HG02642 (cell line): ENCODE data around the gene MAB21L2.

Experiments
- ATAC-seq: cut with Tn5 transposase; IDR thresholded peaks from one replicate; pipeline ENCODE4 v1.9.1; 2021; ENCODE audit warnings: mild to moderate bottlenecking; ENCODE audit not compliant: unreplicated experiment, poor library complexity

The MAB21L2 gene

DNA sequence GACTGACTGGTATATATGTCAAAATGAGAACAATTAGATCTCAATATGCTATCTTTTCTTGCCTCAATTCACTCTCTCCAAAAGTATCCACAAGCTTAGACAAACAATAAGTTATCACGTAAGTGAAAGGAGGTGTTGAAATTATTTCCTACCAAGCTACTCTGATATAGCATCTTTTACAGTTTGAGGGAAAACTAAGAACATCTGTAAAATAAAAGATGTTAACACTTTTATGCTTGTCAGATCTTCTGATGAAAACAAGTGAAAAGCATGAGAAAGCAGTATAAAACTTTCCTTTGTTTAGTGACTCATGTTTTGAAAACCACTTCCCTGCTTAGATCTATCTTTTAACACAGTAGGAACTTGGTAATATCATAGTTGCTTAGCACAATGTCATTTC is 8.4 kb upstream of the MAB21L2 start:
- ATAC-seq, result no peak

DNA sequence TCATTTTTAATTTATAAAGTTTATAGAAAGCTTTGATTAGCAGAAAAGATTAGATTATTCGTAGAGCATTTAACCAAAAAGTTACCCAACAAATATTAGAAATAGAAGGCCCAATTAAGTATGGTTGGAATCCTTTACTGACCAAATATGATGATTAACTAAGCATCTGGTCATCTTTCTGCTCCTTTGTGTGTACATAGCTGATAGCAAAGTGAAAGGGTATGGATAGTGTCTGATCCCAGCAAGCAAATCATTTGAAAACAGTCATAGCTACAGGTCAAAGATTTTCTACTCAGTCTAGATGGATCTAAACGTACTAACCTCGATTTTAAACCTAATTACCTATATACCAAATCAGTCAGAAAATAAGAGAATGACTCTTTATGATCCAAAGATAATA is 7.3 kb upstream of the MAB21L2 start:
- no peak for ATAC-seq

DNA sequence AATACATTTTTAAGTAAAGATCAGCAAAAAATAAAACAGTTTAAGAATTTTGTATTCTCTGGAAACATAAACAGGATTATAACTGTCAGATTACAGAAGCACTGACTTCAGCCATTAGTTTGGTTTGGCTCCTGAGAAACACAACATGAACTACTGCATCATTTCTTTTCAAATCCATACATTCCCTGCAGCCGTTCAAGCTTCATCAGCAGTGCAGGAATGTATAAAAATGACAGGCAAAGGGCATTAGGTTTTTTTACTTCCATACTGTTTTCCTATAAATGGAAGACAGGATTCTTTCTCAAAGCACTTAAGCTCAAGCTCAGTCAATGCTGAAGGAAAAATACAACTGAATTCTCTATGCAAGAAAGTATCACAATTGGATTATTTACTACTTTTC is 4.2 kb upstream of the MAB21L2 start:
- no peak for ATAC-seq

DNA sequence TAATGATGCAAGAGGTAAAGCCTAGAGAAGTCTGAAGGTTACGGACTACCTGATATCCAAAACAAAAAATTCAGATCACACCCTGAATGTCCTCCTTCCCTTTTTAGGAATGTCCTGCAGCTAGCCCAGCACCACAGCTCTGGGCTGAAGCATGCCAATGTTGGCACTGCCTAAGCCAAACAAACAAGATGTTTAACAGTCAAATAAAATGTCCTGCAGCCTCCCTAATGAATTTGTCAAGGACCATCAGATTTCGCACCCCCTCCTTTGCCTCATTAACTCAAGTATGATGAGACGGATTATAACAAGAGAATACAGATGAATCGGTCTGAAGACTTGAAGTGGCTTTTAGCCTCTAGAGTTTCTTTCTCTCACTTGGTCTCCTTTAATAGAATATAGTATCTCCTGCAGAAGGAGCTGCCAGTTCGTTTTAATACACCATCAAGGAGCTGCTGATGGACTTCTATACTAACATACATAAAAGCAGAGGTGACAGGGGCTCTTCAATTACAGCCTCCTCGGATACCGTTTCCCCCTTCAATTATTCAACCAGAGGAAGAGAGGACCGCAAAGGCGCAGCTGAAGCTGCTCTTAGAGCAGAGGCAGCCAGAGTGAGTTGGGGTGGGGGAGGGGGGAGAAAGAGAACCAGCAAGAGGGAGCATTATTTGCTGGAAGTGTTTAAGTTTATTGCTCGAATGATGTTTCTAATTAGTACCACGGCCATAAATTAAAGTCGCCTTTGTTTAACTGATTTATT is 3.0 kb upstream of the MAB21L2 start:
- ATAC-seq, result no peak

DNA sequence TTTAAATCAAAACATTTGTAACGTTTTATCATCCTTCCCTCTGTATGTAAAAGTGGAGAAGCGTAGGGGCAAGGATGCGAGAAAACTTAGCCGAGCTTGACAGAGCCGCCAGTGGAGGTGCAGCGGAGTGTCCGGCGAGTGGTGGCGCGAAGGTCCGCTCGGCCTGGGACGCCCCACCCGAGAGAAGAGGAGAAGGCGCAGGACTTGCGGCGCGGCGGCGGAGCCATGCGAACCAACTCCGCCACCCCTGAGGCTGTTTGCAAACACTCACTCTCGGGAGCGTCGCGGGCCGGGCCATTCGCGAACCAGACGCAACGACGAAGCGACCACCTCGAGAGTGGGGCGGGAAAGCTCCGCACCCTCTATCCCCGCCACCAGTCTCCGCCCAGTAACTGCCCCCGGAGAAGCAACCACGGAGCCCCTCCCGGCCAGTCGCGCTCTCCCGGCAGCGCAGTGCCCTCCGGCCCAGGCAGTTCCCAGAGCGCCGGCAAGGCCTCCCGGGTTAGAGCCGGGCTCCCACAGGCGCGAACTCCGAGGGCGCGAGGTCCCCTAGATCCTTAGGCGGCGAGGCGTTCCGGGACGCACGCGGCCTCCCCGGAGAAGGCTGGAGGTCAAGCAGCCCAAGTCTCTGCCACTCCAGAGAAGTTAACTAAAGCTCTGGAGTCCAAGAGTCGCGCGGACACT is 2.3 kb upstream of the MAB21L2 start:
- no peak for ATAC-seq

DNA sequence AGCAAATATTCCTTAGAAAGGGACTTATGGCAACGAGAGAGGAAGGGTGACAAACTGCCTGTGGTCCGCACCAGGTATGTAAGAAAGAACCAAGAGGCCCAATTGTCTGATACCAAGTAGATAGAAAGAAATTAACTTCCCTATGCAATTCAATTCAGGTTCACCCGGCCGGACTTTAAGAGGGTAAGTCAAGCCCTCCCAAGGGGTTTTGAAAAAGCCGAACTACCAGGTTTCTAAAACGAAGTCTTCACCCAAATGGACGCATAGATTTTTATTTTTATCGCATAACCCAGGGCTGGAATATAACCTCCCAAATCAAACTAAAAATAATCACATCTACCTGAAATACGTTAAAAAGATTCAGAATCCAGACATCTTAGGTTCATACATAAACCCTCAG is 1.6 kb upstream of the MAB21L2 start:
- ATAC-seq, result no peak

DNA sequence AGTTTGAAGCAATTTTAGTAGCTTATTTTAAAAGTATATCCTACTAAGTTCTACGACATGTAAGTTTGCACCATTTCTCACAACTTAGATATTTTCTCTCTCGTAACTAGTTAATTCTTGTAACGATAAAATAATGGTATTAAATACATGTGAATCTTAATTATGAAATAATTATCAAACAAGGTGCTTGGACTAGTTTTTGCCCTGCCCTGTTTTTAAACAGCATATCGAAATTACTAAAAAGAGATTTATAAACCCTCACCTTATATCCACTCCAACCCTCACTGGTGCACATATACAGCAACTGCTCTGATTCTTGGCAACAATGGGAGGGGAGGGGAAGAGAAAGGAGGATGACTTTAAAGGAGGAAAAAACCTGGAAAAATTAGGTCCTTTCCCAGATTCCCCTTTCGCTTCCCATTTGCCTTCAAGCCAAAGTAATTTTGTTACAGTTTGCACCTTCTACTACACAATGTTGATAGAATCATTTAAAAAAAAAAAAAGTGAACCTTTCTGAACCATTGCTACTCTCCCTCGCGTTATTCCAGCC is 820 bp upstream of the MAB21L2 start:
- no peak for ATAC-seq

DNA sequence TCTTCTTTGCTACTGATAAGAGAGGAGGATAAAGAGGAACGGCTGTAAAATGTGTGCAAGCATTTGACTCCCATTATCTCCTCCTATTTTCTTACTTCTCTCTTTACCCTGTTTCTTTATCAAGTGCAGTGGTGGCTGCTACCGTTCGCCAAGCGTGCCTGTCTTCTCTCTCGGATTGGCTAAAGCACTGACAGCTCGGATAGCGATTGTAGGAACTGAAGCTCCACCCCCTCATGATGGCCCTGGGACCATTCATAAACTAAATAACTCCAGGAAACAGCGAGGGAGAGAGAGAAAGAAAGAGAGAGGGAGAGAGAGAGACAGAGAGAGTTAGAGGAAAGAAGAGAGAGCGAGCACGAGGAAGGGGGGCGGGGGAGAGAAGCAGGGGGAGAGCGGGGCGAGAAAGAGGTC is 305 bp upstream of the MAB21L2 start:
- no peak for ATAC-seq

DNA sequence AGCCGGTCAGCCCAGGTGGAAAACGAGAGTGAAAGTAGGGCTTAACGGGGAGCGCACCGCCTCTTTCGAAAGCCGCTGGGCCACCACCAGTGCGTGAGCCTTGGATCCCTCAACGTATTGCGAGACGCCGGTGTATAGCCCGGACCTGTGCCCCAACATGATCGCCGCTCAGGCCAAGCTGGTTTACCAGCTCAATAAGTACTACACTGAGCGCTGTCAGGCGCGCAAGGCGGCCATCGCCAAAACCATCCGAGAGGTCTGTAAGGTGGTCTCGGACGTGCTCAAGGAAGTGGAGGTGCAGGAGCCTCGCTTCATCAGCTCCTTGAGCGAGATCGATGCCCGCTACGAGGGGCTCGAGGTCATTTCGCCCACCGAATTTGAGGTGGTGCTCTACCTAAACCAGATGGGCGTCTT is 929 bp downstream of the MAB21L2 start:
- no peak for ATAC-seq

DNA sequence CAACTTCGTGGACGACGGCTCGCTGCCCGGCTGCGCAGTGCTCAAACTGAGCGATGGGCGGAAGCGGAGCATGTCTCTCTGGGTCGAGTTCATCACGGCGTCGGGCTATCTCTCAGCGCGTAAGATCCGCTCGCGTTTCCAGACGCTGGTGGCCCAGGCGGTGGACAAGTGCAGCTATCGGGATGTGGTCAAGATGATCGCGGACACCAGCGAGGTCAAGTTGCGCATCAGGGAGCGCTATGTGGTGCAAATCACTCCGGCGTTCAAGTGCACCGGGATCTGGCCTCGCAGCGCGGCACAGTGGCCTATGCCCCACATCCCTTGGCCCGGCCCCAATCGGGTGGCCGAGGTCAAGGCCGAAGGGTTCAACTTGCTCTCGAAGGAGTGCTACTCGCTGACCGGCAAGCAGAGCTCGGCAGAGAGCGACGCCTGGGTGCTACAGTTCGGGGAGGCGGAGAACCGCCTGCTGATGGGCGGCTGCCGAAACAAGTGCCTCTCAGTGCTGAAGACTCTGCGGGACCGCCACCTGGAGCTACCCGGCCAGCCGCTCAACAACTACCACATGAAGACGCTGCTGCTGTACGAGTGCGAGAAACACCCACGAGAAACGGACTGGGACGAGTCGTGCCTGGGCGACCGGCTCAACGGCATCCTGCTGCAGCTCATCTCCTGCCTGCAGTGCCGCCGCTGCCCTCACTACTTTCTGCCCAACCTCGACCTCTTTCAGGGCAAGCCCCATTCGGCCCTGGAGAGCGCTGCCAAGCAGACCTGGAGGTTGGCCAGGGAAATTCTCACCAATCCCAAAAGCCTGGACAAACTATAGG is 1.5 kb downstream of the MAB21L2 start:
- no peak for ATAC-seq

DNA sequence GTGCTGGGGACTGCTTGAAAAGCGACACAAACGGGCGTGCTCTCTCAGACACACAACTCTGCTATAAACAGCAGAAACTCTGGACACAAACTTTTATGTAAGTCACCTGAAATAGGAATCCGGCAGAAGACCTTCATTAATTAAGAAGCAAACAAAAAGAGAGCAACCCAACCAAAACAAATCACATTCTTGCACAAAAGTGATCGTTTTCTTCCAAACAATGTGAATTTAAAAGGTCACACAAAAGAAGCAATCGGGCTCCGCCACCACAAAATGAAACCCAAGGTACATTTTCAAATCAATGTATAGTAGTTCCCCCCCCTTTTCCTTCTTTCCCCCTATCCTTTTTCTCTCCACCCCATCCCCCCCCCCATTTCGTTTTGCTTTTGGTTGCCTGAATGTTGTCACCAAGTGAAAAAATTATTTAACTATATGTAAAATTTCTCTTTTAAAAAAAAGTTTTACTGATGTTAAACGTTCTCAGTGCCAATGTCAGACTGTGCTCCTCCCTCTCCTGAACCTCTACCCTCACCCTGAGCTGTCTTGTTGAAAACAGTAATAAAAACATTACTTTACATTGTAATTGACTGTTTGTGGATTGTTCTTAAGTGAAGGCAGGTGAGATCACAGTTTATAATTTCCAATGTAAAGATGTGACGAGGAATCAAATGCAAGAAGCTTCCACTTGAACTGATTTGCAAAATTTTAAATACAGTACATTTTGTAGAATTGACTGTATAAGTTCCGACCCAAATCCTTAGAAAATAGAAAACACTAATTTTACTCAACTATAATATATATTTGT is 2.4 kb downstream of the MAB21L2 start:
- ATAC-seq, result no peak

DNA sequence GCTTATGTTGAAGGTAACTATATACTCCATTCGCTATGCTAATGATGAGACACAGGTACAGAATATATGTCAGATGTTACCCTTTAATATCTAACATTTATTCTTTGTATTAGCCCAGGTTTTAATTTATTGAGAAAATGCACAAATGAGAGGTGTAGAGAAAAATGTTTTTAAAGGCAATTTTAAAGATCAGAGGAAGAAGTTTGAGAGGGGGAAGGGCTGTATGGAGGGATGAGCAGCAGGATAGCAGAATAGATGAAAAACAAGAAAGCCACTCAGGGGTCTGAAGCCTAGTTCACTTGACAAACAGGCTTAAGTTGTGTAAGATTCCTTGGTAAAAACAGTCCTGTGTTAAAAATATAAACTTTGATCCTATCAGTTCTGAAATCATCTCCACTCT is 3.7 kb downstream of the MAB21L2 start:
- no peak for ATAC-seq

DNA sequence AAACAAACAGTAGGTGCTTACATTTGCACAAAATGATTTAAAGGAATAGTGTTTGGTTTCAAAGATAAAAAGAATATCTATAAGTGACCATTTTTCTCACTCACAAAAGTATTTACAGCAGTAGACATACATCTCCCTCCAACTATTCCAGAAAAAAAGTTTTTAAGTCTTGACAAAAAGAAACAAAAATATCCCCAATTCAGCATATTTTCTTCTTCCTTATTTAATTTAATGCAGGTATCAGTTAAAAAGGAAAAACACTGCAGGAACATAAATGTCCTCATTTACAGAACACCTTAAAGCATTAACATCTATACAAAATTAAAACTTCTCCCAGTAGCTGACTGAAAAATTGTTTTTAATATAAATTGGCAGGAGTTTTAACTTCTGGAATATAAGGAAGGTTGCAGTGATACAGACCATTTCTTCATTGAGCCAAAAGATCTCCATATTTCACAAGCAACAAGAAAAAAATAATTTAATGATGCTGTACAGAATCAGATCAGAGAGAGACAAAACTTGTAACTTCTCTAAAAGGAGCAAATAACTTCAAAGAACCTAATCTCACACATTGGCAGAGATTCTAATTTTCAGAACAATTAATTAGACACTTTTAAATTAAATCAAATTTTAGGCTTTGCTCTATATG is 4.3 kb downstream of the MAB21L2 start:
- no peak for ATAC-seq

DNA sequence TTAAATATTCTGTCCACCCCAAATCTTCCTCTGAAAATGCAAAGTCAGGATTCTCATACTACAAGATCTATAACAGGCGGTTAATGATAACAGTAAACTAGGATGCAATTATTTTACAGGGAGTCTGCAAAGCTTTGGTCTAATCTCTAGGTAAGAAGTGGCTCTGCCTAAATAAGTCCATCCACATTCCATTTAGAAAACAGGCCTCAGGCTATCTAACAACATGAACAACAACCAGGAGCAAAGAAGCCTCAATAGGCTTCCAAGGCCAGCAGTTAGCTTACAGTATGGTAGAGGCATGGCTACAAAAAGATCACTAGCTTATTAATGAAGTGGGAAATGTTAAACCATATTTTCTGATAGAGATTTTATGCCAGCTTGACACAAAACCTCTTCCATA is 6.4 kb downstream of the MAB21L2 start:
- ATAC-seq, result no peak

DNA sequence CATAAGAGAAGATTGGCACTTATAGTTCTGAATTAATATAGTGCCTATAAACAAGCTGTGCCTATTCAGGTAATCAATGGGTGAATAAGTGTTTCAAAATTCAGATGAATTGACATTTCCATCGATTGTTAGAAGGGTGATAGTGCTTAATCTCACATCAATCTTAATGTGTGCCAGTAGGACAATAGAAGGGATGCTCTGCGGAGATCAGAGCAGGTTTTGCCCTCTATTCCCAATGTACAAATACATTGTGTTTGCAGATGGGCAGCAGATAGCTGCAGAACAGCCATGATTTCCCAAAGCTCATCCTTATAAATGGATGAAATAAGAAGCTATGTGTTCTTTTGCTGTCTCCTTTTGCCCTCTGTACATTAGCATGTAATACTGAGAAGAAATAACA is 7.2 kb downstream of the MAB21L2 start:
- no peak for ATAC-seq

DNA sequence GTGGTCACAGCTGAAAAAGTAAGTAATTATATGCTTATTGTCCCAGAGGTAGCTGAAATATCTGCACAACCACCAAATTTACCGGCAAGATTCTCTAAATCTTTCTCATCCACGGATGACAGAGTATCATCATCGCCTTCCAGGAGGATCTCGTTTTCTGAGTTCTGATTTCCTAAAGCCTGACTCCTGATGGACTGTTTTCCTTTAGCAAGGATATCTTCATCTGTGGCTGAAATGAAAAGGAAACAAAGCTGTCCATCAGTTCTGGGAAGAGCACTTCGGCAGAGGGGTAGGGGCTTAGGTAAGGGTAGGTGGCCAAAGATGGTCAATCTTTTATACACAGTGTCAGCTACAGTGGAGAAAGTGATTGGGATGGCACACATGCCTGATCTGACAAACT is 8.7 kb downstream of the MAB21L2 start:
- no peak for ATAC-seq

DNA sequence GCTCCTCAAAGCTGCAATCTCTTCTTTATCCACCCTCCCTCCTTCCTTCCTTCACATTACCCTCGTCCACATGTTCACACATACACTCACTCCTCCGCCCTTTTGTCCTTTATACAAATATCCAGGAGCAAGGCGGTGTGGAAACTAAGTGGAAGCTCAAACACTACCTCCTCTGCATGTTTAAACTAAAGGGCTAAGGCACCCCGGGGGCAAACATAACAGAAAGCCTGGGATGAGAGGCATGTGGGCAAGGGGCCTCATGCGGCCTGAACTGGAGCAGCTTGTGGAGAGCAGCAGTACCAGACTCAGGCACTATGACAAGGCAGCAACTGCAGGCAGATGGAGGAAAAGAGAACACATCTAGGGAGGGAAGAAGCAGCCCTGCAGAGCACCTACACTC is 9.5 kb downstream of the MAB21L2 start:
- no peak for ATAC-seq

DNA sequence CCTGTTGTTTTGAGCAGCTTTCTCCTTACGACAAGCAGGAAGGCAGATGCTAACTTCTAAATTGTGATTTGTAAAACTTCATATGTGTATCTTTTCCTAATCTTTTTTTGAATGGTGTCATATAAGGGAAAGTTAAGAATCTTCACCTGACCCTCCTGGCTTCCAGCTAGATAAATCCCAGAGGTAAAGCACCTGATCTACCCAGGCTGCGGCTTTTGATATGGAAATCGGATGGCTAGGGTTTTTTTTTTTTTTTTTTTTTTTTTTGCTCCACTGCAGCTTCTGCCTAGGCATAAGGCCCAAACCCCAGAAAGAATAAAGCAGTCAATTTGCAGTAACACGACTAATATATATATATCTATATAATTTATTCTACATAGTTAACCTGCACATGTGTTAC is 10.0 kb downstream of the MAB21L2 start:
- no peak for ATAC-seq

DNA sequence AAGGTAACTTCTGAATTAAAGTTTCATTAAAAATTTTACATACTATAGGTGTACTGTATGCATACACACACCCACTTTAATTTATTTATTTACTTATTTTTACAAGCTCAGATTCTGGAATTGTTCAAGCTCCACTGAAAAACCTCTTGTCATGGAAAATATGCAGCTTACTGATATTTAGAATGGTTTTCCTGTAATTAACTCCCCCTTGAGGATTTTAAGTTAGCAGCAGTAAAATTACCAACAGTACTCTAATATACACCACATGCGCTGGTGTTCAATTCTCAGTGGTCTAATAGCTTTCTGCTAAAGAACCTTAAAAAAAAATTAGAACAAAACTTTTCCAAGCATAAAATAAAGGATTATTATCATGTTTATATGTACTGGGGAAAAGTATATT is 12.0 kb downstream of the MAB21L2 start:
- ATAC-seq, result no peak

DNA sequence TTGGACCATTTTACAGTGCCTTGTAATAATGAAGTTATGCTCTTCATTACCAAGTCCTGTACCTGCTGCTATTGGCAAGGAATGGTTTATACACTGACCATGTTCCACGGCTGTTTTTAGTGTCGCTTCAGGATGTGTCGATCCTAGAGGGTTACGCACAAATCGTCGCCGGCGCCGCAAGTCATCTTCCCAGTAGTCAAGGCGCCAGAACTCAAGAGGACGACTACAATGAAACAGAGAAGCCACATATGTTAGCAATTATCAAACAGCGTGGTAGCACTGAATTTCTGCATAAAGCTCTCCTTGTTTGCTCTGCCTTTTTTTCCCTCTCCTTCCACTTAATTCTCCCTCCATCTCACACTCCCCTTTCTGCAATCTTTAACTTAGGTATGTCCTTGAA is 17.0 kb downstream of the MAB21L2 start:
- no peak for ATAC-seq
